HG02943 (cell line): ENCODE measurements around the gene CHRNB2.
A peak's percentile ranks its signal among the peaks of the same experiment; 100 is the strongest.

ENCODE experiments used
- ATAC-seq: cut with Tn5 transposase; IDR thresholded peaks from one replicate; pipeline ENCODE4 v1.9.1; 2021; ENCODE audit warnings: mild to moderate bottlenecking, low read depth, moderate library complexity; ENCODE audit not compliant: unreplicated experiment

Gene CHRNB2

DNA sequence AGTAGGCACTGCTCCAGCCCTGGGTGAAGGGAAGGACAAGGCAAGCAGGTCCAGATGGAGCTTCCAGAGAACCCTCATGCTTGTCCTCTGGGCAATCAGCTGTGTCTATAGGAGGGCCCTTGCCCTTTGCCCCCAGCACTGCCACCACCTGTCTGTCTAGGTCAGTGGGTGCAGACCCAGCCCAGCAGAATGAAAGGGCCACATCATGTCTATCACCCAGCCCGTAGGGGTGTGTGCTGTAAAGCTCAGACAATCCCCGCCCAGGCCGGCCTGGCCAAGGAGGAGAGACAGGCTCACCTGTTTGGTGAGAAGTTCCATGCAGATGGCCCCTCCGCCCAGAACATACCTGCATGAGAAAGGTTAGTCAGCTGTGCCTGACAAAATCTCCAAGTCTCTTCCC is 16.1 kb upstream of the CHRNB2 start:
- ATAC-seq: no peak

DNA sequence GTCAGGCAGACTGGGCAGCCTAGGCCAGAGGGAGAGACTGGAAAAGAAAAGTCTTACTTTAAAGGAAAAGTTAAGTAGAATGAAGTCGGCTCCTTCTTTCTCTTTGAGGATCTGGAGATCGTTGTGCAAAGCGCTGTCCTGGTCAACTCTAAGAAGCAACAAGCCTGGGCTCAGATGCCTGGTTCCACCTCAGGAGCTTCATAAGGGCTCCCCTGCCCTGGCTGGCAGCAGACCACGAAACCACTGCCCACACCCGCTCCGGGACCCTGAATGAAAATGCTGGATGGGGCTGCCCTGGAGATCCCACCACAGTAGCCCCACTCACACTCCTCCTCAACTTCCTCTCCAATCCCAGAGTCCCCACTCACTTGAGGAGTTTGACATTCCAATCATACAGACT is 15.5 kb upstream of the CHRNB2 start:
- ATAC-seq: no peak

- ATAC-seq: no peak
Measured at GRCh38 chr1:154553056-154554030, 14.2 kb upstream of the CHRNB2 start.

GRCh38 chr1:154556422-154556821 is 11.2 kb upstream of the CHRNB2 start:
- ATAC-seq: no peak

GRCh38 chr1:154557248-154557938 is 10.2 kb upstream of the CHRNB2 start:
- ATAC-seq: no peak

GRCh38 chr1:154557939-154558719 is 9.4 kb upstream of the CHRNB2 start, which contains the start of gene UBE2Q1:
Gene UBE2Q1, minus strand, starts transcription at chr1:154558662. Its CDS starts 109 bp downstream, at chr1:154558553.
- ATAC-seq: peak; percentile 6

- ATAC-seq: peak; percentile 86
Measured at GRCh38 chr1:154558720-154559465, 8.7 kb upstream of the CHRNB2 start.

DNA sequence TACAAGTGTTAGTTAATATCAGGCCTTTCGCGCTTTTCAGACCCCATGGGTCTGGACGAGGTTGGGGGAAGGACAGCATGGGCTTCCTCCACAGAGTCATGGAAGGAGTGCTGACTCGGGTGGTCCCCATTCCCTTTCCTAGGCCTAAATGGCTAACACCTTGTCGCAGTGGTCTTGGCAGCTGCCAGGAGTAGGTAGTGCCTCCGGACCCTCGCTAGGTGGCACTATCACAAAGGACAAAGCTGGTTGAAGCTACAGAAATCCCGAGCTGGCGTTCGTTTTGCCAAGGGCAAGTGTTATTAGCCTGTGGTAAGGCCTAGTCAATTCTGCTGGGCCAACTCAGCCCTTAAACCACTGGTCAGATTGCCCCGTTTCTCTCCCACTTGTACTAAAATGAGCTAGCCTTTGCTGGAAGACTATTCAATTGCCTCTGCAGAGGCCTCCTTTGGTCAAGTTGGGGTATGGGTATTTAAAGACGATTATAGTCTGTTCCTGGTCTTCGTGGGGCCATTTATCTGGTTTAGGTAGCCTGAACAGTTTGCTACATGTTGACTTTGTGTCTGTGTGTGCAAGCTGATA is 8.0 kb upstream of the CHRNB2 start:
- no peak for ATAC-seq

- ATAC-seq: no peak
Measured at GRCh38 chr1:154565876-154566275, 1.7 kb upstream of the CHRNB2 start.

DNA sequence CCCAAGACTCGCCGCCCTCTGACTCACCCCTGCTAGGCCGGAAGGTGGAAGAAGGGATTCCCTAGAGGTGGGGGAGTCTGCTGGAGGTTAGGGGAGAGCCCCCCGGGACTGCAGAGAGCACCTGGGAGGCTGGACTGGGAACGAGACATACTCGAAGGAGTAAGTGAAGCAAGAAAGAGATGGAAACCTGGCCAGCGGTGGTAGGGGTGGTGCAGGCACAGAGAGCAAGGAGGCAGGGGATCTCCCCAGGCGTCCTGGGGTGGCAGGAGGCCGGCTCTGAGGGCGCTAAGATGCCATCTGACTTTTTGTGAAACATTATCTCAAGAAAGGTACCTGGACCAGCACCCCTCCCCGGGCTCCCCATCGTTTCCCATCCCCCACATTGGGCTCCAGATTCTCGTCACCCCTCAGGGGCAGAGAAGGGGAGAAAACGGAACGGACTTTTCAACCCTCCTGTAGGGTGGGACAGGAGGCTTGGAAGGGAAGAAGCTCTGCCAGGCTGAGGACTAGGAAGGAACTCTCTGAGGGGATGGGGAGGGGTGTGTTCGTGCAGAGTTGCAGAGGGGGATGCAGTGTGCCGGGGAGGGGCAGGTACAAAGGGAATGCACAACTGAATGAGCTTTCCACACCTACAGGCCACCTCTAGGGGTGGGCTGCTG is 708 bp downstream of the CHRNB2 start:
- no peak for ATAC-seq

DNA sequence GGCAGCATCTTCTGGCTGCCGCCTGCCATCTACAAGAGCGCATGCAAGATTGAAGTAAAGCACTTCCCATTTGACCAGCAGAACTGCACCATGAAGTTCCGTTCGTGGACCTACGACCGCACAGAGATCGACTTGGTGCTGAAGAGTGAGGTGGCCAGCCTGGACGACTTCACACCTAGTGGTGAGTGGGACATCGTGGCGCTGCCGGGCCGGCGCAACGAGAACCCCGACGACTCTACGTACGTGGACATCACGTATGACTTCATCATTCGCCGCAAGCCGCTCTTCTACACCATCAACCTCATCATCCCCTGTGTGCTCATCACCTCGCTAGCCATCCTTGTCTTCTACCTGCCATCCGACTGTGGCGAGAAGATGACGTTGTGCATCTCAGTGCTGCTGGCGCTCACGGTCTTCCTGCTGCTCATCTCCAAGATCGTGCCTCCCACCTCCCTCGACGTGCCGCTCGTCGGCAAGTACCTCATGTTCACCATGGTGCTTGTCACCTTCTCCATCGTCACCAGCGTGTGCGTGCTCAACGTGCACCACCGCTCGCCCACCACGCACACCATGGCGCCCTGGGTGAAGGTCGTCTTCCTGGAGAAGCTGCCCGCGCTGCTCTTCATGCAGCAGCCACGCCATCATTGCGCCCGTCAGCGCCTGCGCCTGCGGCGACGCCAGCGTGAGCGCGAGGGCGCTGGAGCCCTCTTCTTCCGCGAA is 3.8 kb downstream of the CHRNB2 start:
- no peak for ATAC-seq

GRCh38 chr1:154571964-154572288 is 4.3 kb downstream of the CHRNB2 start:
- ATAC-seq: no peak

DNA sequence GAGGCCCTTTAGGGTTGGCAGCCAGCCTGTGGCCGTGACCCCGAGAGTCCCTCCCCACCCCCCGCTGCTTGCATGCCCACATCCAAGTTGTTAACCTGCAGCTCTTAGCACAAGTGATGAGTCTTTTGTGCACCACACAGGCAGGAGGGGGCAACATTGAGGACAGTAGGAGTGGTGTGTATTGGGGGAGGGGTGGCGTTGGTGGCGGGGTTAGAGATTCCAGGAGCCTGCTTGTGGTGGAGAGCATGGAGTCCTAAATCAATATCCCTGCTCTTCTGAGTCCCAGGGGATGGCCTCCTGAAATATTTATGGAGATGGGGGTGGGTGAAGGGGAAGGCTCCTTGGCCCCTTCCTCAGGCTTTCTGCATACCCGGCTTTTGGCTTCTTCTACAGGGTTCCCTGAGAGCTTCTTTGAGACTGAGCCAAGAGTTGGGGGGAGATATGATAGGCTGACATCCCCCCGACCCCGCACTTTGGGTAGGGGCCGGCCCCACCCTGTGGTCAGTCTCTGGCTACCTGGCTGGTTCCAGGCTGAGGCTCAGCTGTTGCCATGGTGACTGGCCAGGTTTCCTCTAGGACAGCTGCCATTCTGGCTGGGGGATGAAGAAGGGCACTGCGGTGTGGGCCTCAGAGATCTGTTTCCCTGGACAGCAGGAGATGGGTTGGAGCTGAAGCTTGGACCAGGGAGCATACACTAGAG is 5.0 kb downstream of the CHRNB2 start:
- ATAC-seq: no peak

DNA sequence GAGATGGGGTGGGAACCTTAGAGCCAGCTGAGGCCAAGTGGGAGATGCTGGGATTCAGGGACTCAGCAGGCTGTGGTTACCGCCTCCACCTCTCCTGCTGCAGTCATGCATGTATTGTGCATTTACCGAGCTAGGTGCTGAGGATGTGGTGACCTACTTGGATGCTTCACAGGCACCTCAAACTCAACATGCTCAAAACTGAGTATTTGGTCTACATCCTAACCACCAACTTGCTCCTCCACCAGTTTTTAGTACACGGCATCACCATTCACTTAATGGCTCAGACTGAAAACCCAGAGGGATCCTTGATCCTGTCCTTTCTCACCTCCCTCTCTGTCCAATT is 5.6 kb downstream of the CHRNB2 start:
- no peak for ATAC-seq

GRCh38 chr1:154574716-154575115 is 7.1 kb downstream of the CHRNB2 start:
- ATAC-seq: no peak

DNA sequence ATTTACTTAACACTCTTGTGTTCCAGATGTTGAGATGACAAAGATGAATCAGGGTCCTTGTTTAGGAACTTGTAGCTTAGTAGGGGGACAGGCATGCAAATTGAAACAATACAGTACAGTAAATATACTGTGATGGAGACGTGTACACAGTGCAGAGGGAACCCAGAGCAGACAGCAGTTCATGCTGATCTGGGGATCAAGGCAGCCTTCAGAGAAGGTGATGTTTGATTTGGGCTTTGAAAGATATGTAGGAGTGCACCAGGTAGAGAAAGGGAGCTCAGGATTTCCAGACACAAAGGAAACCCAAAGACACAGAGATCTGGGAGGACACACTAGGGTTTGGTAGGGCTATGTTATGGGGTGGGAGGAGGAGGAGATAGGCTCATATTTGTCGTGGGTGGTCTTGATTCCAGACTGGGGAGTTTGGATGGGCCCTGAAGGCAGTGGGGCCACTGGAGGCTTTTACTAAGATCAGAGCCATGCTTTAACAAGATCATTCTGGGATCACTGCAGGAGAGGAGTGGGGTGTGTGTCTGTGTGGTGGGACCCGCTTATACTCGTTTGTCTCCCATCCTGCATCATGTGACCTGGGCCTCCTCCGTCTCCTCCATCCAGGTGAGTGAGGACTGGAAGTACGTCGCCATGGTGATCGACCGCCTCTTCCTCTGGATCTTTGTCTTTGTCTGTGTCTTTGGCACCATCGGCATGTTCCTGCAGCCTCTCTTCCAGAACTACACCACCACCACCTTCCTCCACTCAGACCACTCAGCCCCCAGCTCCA is 7.8 kb downstream of the CHRNB2 start:
- ATAC-seq: no peak

GRCh38 chr1:154575951-154576566 is 8.5 kb downstream of the CHRNB2 start:
- ATAC-seq: no peak
